ENCODE data around the gene FNTB. TPM values are rescaled to one million over a fixed set of nuclear protein-coding genes. Genes with fewer than 3 reads are reported as not detected.

Gene FNTB
- total RNA-seq, 1 donor from 2014 or later = 19.9 TPM

DNA sequence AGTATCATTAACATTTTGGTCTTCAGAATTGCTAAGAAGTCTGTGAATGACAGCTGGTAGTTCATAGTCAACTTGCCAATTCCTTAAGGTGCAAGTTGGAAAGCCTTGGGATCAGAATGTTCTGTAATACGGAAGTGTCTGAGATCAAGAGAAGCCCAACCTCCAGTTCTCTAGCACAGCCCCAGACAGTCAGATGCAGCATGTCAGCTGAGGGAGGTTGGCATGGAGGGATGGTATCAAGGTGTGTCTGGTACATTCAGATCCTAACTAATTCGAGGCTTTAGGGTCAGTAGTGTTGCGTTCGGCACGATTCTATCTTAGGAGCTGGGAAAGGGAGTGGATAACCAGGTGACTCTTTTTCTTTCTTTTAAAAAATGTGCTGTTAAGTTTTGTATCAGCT is 38.3 kb downstream of the FNTB start:
- H3K4me2 ChIP-seq (ENCODE audit: low read length) = no peak overlapping the region
- H3K4me1 Mint-ChIP-seq (ENCODE audit: low read depth, unreplicated experiment) = no peaks in the 10 kb centered on the region
- no peaks in the 10 kb centered on the region for H4K20me1 ChIP-seq (ENCODE audit: insufficient read depth, low read length)
- FAIRE-seq (no peak), DNase-seq (ENCODE audit: low read depth) (no peak)
- no peak overlapping the region for H3K27ac Mint-ChIP-seq (ENCODE audit: unreplicated experiment)
- no peaks in the 10 kb centered on the region for H3K27me3 Mint-ChIP-seq (ENCODE audit: low read depth, unreplicated experiment)
- H3K27ac ChIP-seq (ENCODE audit: low read depth, low read length) = no peak overlapping the region
- TF ChIP-seq, protein P1, sequence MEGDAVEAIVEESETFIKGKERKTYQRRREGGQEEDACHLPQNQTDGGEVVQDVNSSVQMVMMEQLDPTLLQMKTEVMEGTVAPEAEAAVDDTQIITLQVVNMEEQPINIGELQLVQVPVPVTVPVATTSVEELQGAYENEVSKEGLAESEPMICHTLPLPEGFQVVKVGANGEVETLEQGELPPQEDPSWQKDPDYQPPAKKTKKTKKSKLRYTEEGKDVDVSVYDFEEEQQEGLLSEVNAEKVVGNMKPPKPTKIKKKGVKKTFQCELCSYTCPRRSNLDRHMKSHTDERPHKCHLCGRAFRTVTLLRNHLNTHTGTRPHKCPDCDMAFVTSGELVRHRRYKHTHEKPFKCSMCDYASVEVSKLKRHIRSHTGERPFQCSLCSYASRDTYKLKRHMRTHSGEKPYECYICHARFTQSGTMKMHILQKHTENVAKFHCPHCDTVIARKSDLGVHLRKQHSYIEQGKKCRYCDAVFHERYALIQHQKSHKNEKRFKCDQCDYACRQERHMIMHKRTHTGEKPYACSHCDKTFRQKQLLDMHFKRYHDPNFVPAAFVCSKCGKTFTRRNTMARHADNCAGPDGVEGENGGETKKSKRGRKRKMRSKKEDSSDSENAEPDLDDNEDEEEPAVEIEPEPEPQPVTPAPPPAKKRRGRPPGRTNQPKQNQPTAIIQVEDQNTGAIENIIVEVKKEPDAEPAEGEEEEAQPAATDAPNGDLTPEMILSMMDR (IDR thresholded peaks at IDR 0.05; ENCODE audit: insufficient read depth, low read depth, low read length) = no peak
- no peak for TF ChIP-seq EZH2 (IDR thresholded peaks at IDR 0.05; ENCODE audit: insufficient read depth, low read length)
- no peaks in the 10 kb centered on the region for H3K79me2 ChIP-seq (ENCODE audit: insufficient read depth, low read length)
- H3K9me3 ChIP-seq (ENCODE audit: insufficient read depth, low read depth, low read length) = no peaks in the 10 kb centered on the region
- no peaks in the 10 kb centered on the region for H3K4me1 ChIP-seq (ENCODE audit: insufficient read depth, low read length)
- H3K36me3 ChIP-seq (ENCODE audit: insufficient read depth, low read length) = peaks cover 8% of the 10 kb centered on the region
- no peaks in the 10 kb centered on the region for H3K27me3 ChIP-seq (ENCODE audit: insufficient read depth, low read length)
- H3K9me3 Mint-ChIP-seq (ENCODE audit: unreplicated experiment) = no peaks in the 10 kb centered on the region
- H2AFZ ChIP-seq (ENCODE audit: low read depth, low read length) = no peak overlapping the region
- no peak overlapping the region for H3K4me3 Mint-ChIP-seq (ENCODE audit: unreplicated experiment)
- H3K4me3 ChIP-seq (ENCODE audit: insufficient read depth, low read depth, low read length) = no peak overlapping the region
- H3K36me3 Mint-ChIP-seq (ENCODE audit: low read depth, unreplicated experiment) = peaks cover 8% of the 10 kb centered on the region
- no peak overlapping the region for H3K9ac ChIP-seq (ENCODE audit: low read length)

- H3K27ac Mint-ChIP-seq (ENCODE audit: unreplicated experiment) = no peak overlapping the region
- Histone ChIP-seq H3K36me3 (ENCODE audit: insufficient read depth, low read length) (peaks cover 8% of the 10 kb centered on the region), H3K9me3 (ENCODE audit: insufficient read depth, low read depth, low read length) (no peaks in the 10 kb centered on the region), H3K27me3 (ENCODE audit: insufficient read depth, low read length) (no peaks in the 10 kb centered on the region), H3K4me2 (ENCODE audit: low read length) (no peak overlapping the region), H3K9ac (ENCODE audit: low read length) (no peak overlapping the region), H3K27ac (ENCODE audit: low read depth, low read length) (no peak overlapping the region), H2AFZ (ENCODE audit: low read depth, low read length) (no peak overlapping the region), H3K4me1 (ENCODE audit: insufficient read depth, low read length) (no peaks in the 10 kb centered on the region), H3K4me3 (ENCODE audit: insufficient read depth, low read depth, low read length) (no peak overlapping the region), H4K20me1 (ENCODE audit: insufficient read depth, low read length) (no peaks in the 10 kb centered on the region), H3K79me2 (ENCODE audit: insufficient read depth, low read length) (no peaks in the 10 kb centered on the region)
- TF ChIP-seq, protein P1 (IDR thresholded peaks at IDR 0.05; ENCODE audit: insufficient read depth, low read depth, low read length) = no peak
- no peak for TF ChIP-seq EZH2 (IDR thresholded peaks at IDR 0.05; ENCODE audit: insufficient read depth, low read length)
- FAIRE-seq (no peak), DNase-seq (ENCODE audit: low read depth) (no peak)
- no peaks in the 10 kb centered on the region for H3K27me3 Mint-ChIP-seq (ENCODE audit: low read depth, unreplicated experiment)
- no peaks in the 10 kb centered on the region for H3K4me1 Mint-ChIP-seq (ENCODE audit: low read depth, unreplicated experiment)
- peaks cover 8% of the 10 kb centered on the region for H3K36me3 Mint-ChIP-seq (ENCODE audit: low read depth, unreplicated experiment)
- no peaks in the 10 kb centered on the region for H3K9me3 Mint-ChIP-seq (ENCODE audit: unreplicated experiment)
- no peak overlapping the region for H3K4me3 Mint-ChIP-seq (ENCODE audit: unreplicated experiment)
Observed at GRCh38 chr14:65025818-65026217, 39.1 kb downstream of the FNTB start.

- H3K36me3 ChIP-seq (ENCODE audit: insufficient read depth, low read length) = peaks cover 8% of the 10 kb centered on the region
- Mint-ChIP-seq H3K27ac (ENCODE audit: unreplicated experiment) (no peak overlapping the region), H3K4me3 (ENCODE audit: unreplicated experiment) (no peak overlapping the region), H3K36me3 (ENCODE audit: low read depth, unreplicated experiment) (peaks cover 8% of the 10 kb centered on the region), H3K4me1 (ENCODE audit: low read depth, unreplicated experiment) (no peaks in the 10 kb centered on the region), H3K9me3 (ENCODE audit: unreplicated experiment) (no peaks in the 10 kb centered on the region), H3K27me3 (ENCODE audit: low read depth, unreplicated experiment) (no peaks in the 10 kb centered on the region)
- H3K79me2 ChIP-seq (ENCODE audit: insufficient read depth, low read length) = no peaks in the 10 kb centered on the region
- H2AFZ ChIP-seq (ENCODE audit: low read depth, low read length) = no peak overlapping the region
- H4K20me1 ChIP-seq (ENCODE audit: insufficient read depth, low read length) = no peaks in the 10 kb centered on the region
- no peaks in the 10 kb centered on the region for H3K4me1 ChIP-seq (ENCODE audit: insufficient read depth, low read length)
- no peaks in the 10 kb centered on the region for H3K27me3 ChIP-seq (ENCODE audit: insufficient read depth, low read length)
- H3K27ac ChIP-seq (ENCODE audit: low read depth, low read length) = no peak overlapping the region
- DNase-seq (ENCODE audit: low read depth) = no peak
- no peak overlapping the region for H3K4me2 ChIP-seq (ENCODE audit: low read length)
- no peak overlapping the region for H3K4me3 ChIP-seq (ENCODE audit: insufficient read depth, low read depth, low read length)
- TF ChIP-seq EZH2 (IDR thresholded peaks at IDR 0.05; ENCODE audit: insufficient read depth, low read length) = no peak
- TF ChIP-seq, protein P1 (IDR thresholded peaks at IDR 0.05; ENCODE audit: insufficient read depth, low read depth, low read length) = no peak
- no peaks in the 10 kb centered on the region for H3K9me3 ChIP-seq (ENCODE audit: insufficient read depth, low read depth, low read length)
- H3K9ac ChIP-seq (ENCODE audit: low read length) = no peak overlapping the region
- no peak for FAIRE-seq
Observed at GRCh38 chr14:65026526-65026925, 39.8 kb downstream of the FNTB start.

Data from astrocyte (in vitro differentiated cells and primary cell).